Astrocyte (in vitro differentiated cells and primary cell): ENCODE measurements around the gene CHST11. TPM values are rescaled to one million over a fixed set of nuclear protein-coding genes. Genes with fewer than 3 reads are reported as not detected.

Source experiments
- DNase-seq: peaks from one replicate; pipeline ENCODE4 v3.0.0-alpha.2; 2010; ENCODE audit warnings: low read depth
- FAIRE-seq: peaks from 2 replicates; lab custom pipeline; 2011; peaks lifted over from hg19 to GRCh38; lab: Jason Lieb, UNC
- H2AFZ ChIP-seq: 2 replicates; pipeline ENCODE4 v1.6.0; 2012; ENCODE audit warnings: low read depth, low read length, inconsistent platforms
- H3K27ac ChIP-seq: 2 replicates; pipeline ENCODE4 v1.5.1; 2011; ENCODE audit warnings: low read depth, low read length, inconsistent platforms
- H3K27me3 ChIP-seq: 2 replicates; pipeline ENCODE4 v1.6.0; 2011; ENCODE audit warnings: low read length, inconsistent platforms; ENCODE audit not compliant: insufficient read depth
- H3K36me3 ChIP-seq: 2 replicates; pipeline ENCODE4 v1.5.1; 2011; ENCODE audit warnings: low read length, inconsistent platforms; ENCODE audit not compliant: insufficient read depth
- H3K4me1 ChIP-seq: 2 replicates; pipeline ENCODE4 v1.5.1; 2011; ENCODE audit warnings: low read length, inconsistent platforms; ENCODE audit not compliant: insufficient read depth
- H3K4me2 ChIP-seq: 2 replicates; pipeline ENCODE4 v1.6.0; 2012; ENCODE audit warnings: low read length, inconsistent platforms
- H3K4me3 ChIP-seq: 2 replicates; pipeline ENCODE4 v1.5.1; 2011; ENCODE audit warnings: low read depth, mild to moderate bottlenecking, low read length, inconsistent platforms; ENCODE audit not compliant: insufficient read depth
- H3K79me2 ChIP-seq: 2 replicates; pipeline ENCODE4 v1.6.0; 2012; ENCODE audit warnings: mild to moderate bottlenecking, low read length, inconsistent platforms; ENCODE audit not compliant: insufficient read depth
- H3K9ac ChIP-seq: 2 replicates; pipeline ENCODE4 v1.6.0; 2012; ENCODE audit warnings: mild to moderate bottlenecking, low read length, inconsistent platforms
- H3K9me3 ChIP-seq: 2 replicates; pipeline ENCODE4 v1.5.1; 2012; ENCODE audit warnings: low read depth, mild to moderate bottlenecking, low read length, inconsistent platforms; ENCODE audit not compliant: insufficient read depth
- H4K20me1 ChIP-seq: 2 replicates; pipeline ENCODE4 v1.6.0; 2012; ENCODE audit warnings: low read length, inconsistent platforms; ENCODE audit not compliant: insufficient read depth
- H3K27ac Mint-ChIP-seq: one replicate; pipeline ENCODE4 v1.8.0; 2021; ENCODE audit warnings: mild to moderate bottlenecking, mixed read lengths; ENCODE audit not compliant: unreplicated experiment
- H3K27me3 Mint-ChIP-seq: one replicate; pipeline ENCODE4 v1.8.0; 2021; ENCODE audit warnings: low read depth, mixed read lengths; ENCODE audit not compliant: unreplicated experiment
- H3K36me3 Mint-ChIP-seq: one replicate; pipeline ENCODE4 v1.8.0; 2021; ENCODE audit warnings: low read depth, mixed read lengths; ENCODE audit not compliant: unreplicated experiment
- H3K4me1 Mint-ChIP-seq: one replicate; pipeline ENCODE4 v1.8.0; 2021; ENCODE audit warnings: low read depth, mixed read lengths; ENCODE audit not compliant: unreplicated experiment
- H3K4me3 Mint-ChIP-seq: one replicate; pipeline ENCODE4 v1.8.0; 2021; ENCODE audit warnings: mild to moderate bottlenecking, moderate library complexity, mixed read lengths; ENCODE audit not compliant: unreplicated experiment
- H3K9me3 Mint-ChIP-seq: one replicate; pipeline ENCODE4 v1.8.0; 2021; ENCODE audit warnings: mild to moderate bottlenecking, mixed read lengths; ENCODE audit not compliant: unreplicated experiment
- CTCF ChIP-seq: IDR thresholded peaks from 2 replicates; pipeline ENCODE4 v1.5.1; 2011; ENCODE audit warnings: low read depth, mild to moderate bottlenecking, inconsistent platforms, low read length, moderate library complexity; ENCODE audit not compliant: insufficient read depth
- EZH2 ChIP-seq: IDR thresholded peaks from 2 replicates; pipeline ENCODE4 v1.6.1; 2012; ENCODE audit warnings: mild to moderate bottlenecking, low read length, inconsistent platforms; ENCODE audit not compliant: insufficient read depth
- total RNA-seq: library from RNA; stranded (reverse); gene quantifications from 2 replicates; pipeline ENCODE4 v1.2.1, GENCODE V29; 2021

Gene CHST11
- total RNA-seq, 1 donor from 2014 or later, result 30.2 TPM

- no peak overlapping the region for H3K4me3 ChIP-seq
- FAIRE-seq, result no peak
- no peaks in the 10 kb centered on the region for H3K4me1 ChIP-seq
- H3K9me3 ChIP-seq, result no peaks in the 10 kb centered on the region
- H3K9me3 Mint-ChIP-seq, result no peaks in the 10 kb centered on the region
- no peaks in the 10 kb centered on the region for H3K79me2 ChIP-seq
- no peak for DNase-seq
- no peak overlapping the region for H3K9ac ChIP-seq
- H3K4me3 Mint-ChIP-seq, result no peak overlapping the region
- H3K4me2 ChIP-seq, result no peak overlapping the region
- no peaks in the 10 kb centered on the region for H4K20me1 ChIP-seq
- TF ChIP-seq CTCF, result no peak
- TF ChIP-seq EZH2, result no peak
- H3K27ac ChIP-seq, result no peak overlapping the region
- no peaks in the 10 kb centered on the region for H3K36me3 Mint-ChIP-seq
- no peaks in the 10 kb centered on the region for H3K4me1 Mint-ChIP-seq
- H3K27me3 Mint-ChIP-seq, result peaks cover 27% of the 10 kb centered on the region
- no peak overlapping the region for H3K27ac Mint-ChIP-seq
- no peaks in the 10 kb centered on the region for H3K36me3 ChIP-seq
- no peak overlapping the region for H2AFZ ChIP-seq
- H3K27me3 ChIP-seq, result peaks cover 33% of the 10 kb centered on the region
Measured at GRCh38 chr12:104435175-104435574, 21.6 kb upstream of the CHST11 start.

- Histone ChIP-seq H3K79me2 (no peaks in the 10 kb centered on the region), H3K27me3 (peaks cover 27% of the 10 kb centered on the region), H3K27ac (no peak overlapping the region), H4K20me1 (no peaks in the 10 kb centered on the region), H3K4me3 (no peak overlapping the region), H2AFZ (no peak overlapping the region), H3K4me1 (no peaks in the 10 kb centered on the region), H3K36me3 (no peaks in the 10 kb centered on the region), H3K9me3 (no peaks in the 10 kb centered on the region), H3K4me2 (no peak overlapping the region), H3K9ac (no peak overlapping the region)
- Mint-ChIP-seq H3K27ac (no peak overlapping the region), H3K9me3 (no peaks in the 10 kb centered on the region), H3K4me3 (no peak overlapping the region), H3K36me3 (no peaks in the 10 kb centered on the region), H3K27me3 (peaks cover 27% of the 10 kb centered on the region), H3K4me1 (no peaks in the 10 kb centered on the region)
- no peak for DNase-seq
- TF ChIP-seq EZH2 (no peak), CTCF (no peak)
- FAIRE-seq, result peak; percentile 34
Measured at GRCh38 chr12:104435765-104436164, 21.0 kb upstream of the CHST11 start.

DNA sequence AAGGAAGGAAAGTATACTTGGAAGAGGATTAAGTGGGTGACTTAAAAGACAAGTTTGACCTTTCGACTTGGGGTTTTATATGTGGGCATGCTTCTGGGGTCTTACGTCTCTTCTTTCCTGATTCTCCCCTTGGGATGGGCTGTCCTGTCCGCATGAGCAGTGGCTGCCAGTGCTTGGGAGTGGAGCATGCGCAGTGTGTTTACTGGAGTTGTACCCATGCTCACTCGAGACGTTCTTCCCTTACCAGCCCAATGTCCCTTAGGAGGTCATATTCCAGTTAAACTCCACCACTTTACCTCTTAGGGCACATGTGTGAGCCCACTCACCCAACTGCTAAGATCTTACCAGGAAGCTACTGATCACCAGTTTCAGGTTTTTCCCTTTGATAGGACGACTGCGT lies 20.0 kb upstream of the CHST11 start:
- Mint-ChIP-seq H3K9me3 (no peaks in the 10 kb centered on the region), H3K27me3 (peaks cover 26% of the 10 kb centered on the region), H3K27ac (no peak overlapping the region), H3K4me3 (no peak overlapping the region), H3K4me1 (no peaks in the 10 kb centered on the region), H3K36me3 (no peaks in the 10 kb centered on the region)
- FAIRE-seq, result no peak
- Histone ChIP-seq H2AFZ (no peak overlapping the region), H4K20me1 (no peaks in the 10 kb centered on the region), H3K36me3 (no peaks in the 10 kb centered on the region), H3K4me2 (no peak overlapping the region), H3K4me3 (no peak overlapping the region), H3K79me2 (no peaks in the 10 kb centered on the region), H3K9ac (no peak overlapping the region), H3K27ac (no peak overlapping the region), H3K9me3 (no peaks in the 10 kb centered on the region), H3K27me3 (peaks cover 23% of the 10 kb centered on the region), H3K4me1 (no peaks in the 10 kb centered on the region)
- no peak for DNase-seq
- no peak for TF ChIP-seq EZH2
- TF ChIP-seq CTCF, result no peak
